GM12875 (cell line): ENCODE data around the gene CPSF3.

Experiments used
- H3K4me3 ChIP-seq: one replicate; pipeline ENCODE4 v1.5.1; 2011; ENCODE audit warnings: low read depth, low read length, control low read depth
- CTCF ChIP-seq: IDR thresholded peaks from 2 replicates; pipeline ENCODE4 v1.5.1; 2011; ENCODE audit warnings: low read depth, mild to moderate bottlenecking, control low read depth, inconsistent platforms, low read length, moderate library complexity, borderline replicate concordance; ENCODE audit not compliant: insufficient read depth

Gene CPSF3

GRCh38 chr2:9405636-9406035, 17.8 kb upstream of the CPSF3 start:
- TF ChIP-seq CTCF, result no peak
- no peak overlapping the region for H3K4me3 ChIP-seq

GRCh38 chr2:9406529-9407362, 16.7 kb upstream of the CPSF3 start:
- TF ChIP-seq CTCF, result no peak
- no peak overlapping the region for H3K4me3 ChIP-seq

- H3K4me3 ChIP-seq, result no peak overlapping the region
- TF ChIP-seq CTCF, result no peak
These were observed 16.1 kb upstream of the CPSF3 start for GRCh38 chr2:9407363-9407811.

- H3K4me3 ChIP-seq, result no peak overlapping the region
- TF ChIP-seq CTCF, result no peak
These were observed 14.8 kb upstream of the CPSF3 start for GRCh38 chr2:9408641-9409151.

- H3K4me3 ChIP-seq, result no peak overlapping the region
- no peak for TF ChIP-seq CTCF
These were observed 13.3 kb upstream of the CPSF3 start for GRCh38 chr2:9410108-9410507.

GRCh38 chr2:9412781-9413180, 10.7 kb upstream of the CPSF3 start:
- H3K4me3 ChIP-seq, result no peak overlapping the region
- TF ChIP-seq CTCF, result no peak
